ENCODE measurements around the gene KCNE2. TPM values are rescaled to one million over a fixed set of nuclear protein-coding genes. Genes with fewer than 3 reads are reported as not detected.

The KCNE2 gene
- total and polyA plus RNA-seq, 2 experiments from 2014 or later: 1.7 to 2.7 TPM

- peak; percentile 40 to 80 for DNase-seq (ENCODE audit: low read depth in 1 of 2, low spot score in 1 of 2)
- Histone ChIP-seq H3K27ac (no peak overlapping the region), H3K27me3 (no peaks in the 10 kb centered on the region), H3K4me3 (no peak overlapping the region), H3K9me3 (ENCODE audit: low read depth) (no peaks in the 10 kb centered on the region), H3K4me1 (ENCODE audit: low read depth) (no peaks in the 10 kb centered on the region), H3K36me3 (no peaks in the 10 kb centered on the region)
- TF ChIP-seq CTCF (IDR thresholded peaks at IDR 0.05; ENCODE audit: low read depth, low read length): peak; percentile 60
Observed at GRCh38 chr21:34351786-34352241, 12.0 kb upstream of the KCNE2 start.

GRCh38 chr21:34352556-34352955 lies 11.2 kb upstream of the KCNE2 start:
- H3K36me3 ChIP-seq: no peaks in the 10 kb centered on the region
- no peak overlapping the region for H3K27ac ChIP-seq
- no peaks in the 10 kb centered on the region for H3K9me3 ChIP-seq (ENCODE audit: low read depth)
- no peak overlapping the region for H3K4me3 ChIP-seq
- H3K4me1 ChIP-seq (ENCODE audit: low read depth): no peaks in the 10 kb centered on the region
- H3K27me3 ChIP-seq: no peaks in the 10 kb centered on the region
- DNase-seq (ENCODE audit: low read depth in 1 of 2, low spot score in 1 of 2): no peak
- no peak for TF ChIP-seq CTCF (IDR thresholded peaks at IDR 0.05; ENCODE audit: low read depth, low read length)

GRCh38 chr21:34353182-34353581 lies 10.6 kb upstream of the KCNE2 start:
- no peaks in the 10 kb centered on the region for H3K36me3 ChIP-seq
- H3K9me3 ChIP-seq (ENCODE audit: low read depth): no peaks in the 10 kb centered on the region
- no peak overlapping the region for H3K27ac ChIP-seq
- H3K4me3 ChIP-seq: no peak overlapping the region
- DNase-seq (ENCODE audit: low read depth in 1 of 2, low spot score in 1 of 2): no peak
- no peaks in the 10 kb centered on the region for H3K27me3 ChIP-seq
- H3K4me1 ChIP-seq (ENCODE audit: low read depth): no peaks in the 10 kb centered on the region
- no peak for TF ChIP-seq CTCF (IDR thresholded peaks at IDR 0.05; ENCODE audit: low read depth, low read length)

- H3K4me3 ChIP-seq: no peak overlapping the region
- H3K27ac ChIP-seq: no peak overlapping the region
- no peak for TF ChIP-seq CTCF (IDR thresholded peaks at IDR 0.05; ENCODE audit: low read depth, low read length)
- H3K9me3 ChIP-seq (ENCODE audit: low read depth): no peaks in the 10 kb centered on the region
- DNase-seq (ENCODE audit: low read depth in 1 of 2, low spot score in 1 of 2): no peak
- H3K4me1 ChIP-seq (ENCODE audit: low read depth): no peaks in the 10 kb centered on the region
- H3K27me3 ChIP-seq: no peaks in the 10 kb centered on the region
- H3K36me3 ChIP-seq: no peaks in the 10 kb centered on the region
Observed at GRCh38 chr21:34354836-34355235, 9.0 kb upstream of the KCNE2 start.

GRCh38 chr21:34355570-34355969 lies 8.2 kb upstream of the KCNE2 start:
- Histone ChIP-seq H3K9me3 (ENCODE audit: low read depth) (no peaks in the 10 kb centered on the region), H3K4me1 (ENCODE audit: low read depth) (no peaks in the 10 kb centered on the region), H3K4me3 (no peak overlapping the region), H3K27ac (no peak overlapping the region), H3K36me3 (no peaks in the 10 kb centered on the region), H3K27me3 (no peaks in the 10 kb centered on the region)
- no peak for DNase-seq (ENCODE audit: low read depth in 1 of 2, low spot score in 1 of 2)
- no peak for TF ChIP-seq CTCF (IDR thresholded peaks at IDR 0.05; ENCODE audit: low read depth, low read length)

- no peak overlapping the region for H3K27ac ChIP-seq
- no peaks in the 10 kb centered on the region for H3K4me1 ChIP-seq (ENCODE audit: low read depth)
- H3K27me3 ChIP-seq: no peaks in the 10 kb centered on the region
- H3K4me3 ChIP-seq: no peak overlapping the region
- no peak for DNase-seq (ENCODE audit: low read depth in 1 of 2, low spot score in 1 of 2)
- no peak for TF ChIP-seq CTCF (IDR thresholded peaks at IDR 0.05; ENCODE audit: low read depth, low read length)
- H3K9me3 ChIP-seq (ENCODE audit: low read depth): no peaks in the 10 kb centered on the region
- H3K36me3 ChIP-seq: no peaks in the 10 kb centered on the region
Observed at GRCh38 chr21:34357889-34358288, 5.9 kb upstream of the KCNE2 start.

All from cardiac muscle cell (in vitro differentiated cells and primary cell).